NCI-H1694 (cell line): ENCODE results near the gene WIPF1.

Experiments used
- DNase-seq: peaks from one replicate; lab custom pipeline; 2025; lab: John Stamatoyannopoulos, UW

WIPF1 gene

GRCh38 chr2:174535757-174536703 is 61.6 kb downstream of the WIPF1 start:
- no peak for DNase-seq

GRCh38 chr2:174535083-174535482 is 62.5 kb downstream of the WIPF1 start:
- DNase-seq: no peak

GRCh38 chr2:174529916-174530315 is 67.7 kb downstream of the WIPF1 start:
- no peak for DNase-seq

- DNase-seq: no peak
These were observed 69.6 kb downstream of the WIPF1 start for GRCh38 chr2:174527959-174528358.

GRCh38 chr2:174527101-174527721 is 70.4 kb downstream of the WIPF1 start:
- DNase-seq: no peak

GRCh38 chr2:174524527-174524926 is 73.1 kb downstream of the WIPF1 start:
- DNase-seq: no peak

GRCh38 chr2:174522553-174522952 is 75.1 kb downstream of the WIPF1 start:
- DNase-seq: peak; percentile 10

- DNase-seq: no peak
These were observed 79.2 kb downstream of the WIPF1 start for GRCh38 chr2:174518395-174518794.

- no peak for DNase-seq
These were observed 80.9 kb downstream of the WIPF1 start for GRCh38 chr2:174516501-174517378.

GRCh38 chr2:174512345-174512744 is 85.3 kb downstream of the WIPF1 start:
- DNase-seq: no peak

- DNase-seq: no peak
These were observed 85.9 kb downstream of the WIPF1 start for GRCh38 chr2:174511580-174512260.

- peak; percentile 10 for DNase-seq
These were observed 86.9 kb downstream of the WIPF1 start for GRCh38 chr2:174510583-174511189.
